Gastroesophageal sphincter (tissue), 3 donors: ENCODE measurements around the gene BAIAP2.

ENCODE experiments used
- EP300 ChIP-seq: sonication (generic); formaldehyde crosslinking; IDR thresholded peaks from one replicate; pipeline ENCODE4 v1.6.1; 2017; ENCODE audit warnings: antibody characterized with exemption, mild to moderate bottlenecking
- POLR2A ChIP-seq, 2 donors: fragments of 450-650 bp; IDR thresholded peaks; one replicate each; pipeline ENCODE4 v1.6.1; 2017; ENCODE audit warnings: antibody characterized with exemption in 2 of 2, mild to moderate bottlenecking in 2 of 2, moderate library complexity in 1 of 2
- TF ChIP-seq, protein P1 (sequence below), 4 experiments: fragments of 200-600 bp in 2 of 4; fragments of 450-650 bp in 2 of 4; sonication (generic) in 1 of 4; IDR thresholded peaks; one replicate each; pipeline ENCODE4 v1.5.1; 2017 to 2019; ENCODE audit warnings: antibody characterized with exemption in 4 of 4, mild to moderate bottlenecking in 2 of 4, moderate library complexity in 2 of 4

DNA sequence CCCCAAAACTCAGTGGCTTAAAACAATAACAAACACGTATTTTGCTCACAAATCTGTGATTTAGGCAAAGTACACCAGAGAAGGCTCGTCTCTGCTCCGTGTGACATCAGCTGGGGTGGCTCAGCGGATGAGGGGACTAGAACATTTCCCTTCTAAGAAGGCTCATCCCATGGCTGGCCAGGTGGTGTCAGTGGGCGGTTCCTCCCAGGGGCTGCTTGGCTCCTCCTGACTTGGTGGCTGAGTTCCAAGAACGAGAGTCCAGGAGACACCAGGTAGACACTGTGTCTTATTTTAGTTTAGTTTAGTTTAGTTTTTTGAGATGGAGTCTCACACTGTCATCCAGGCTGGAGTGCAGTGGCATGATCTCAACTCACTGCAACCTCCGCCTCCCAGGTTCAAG lies 48.9 kb upstream of the BAIAP2 start:
- TF ChIP-seq, protein P1, sequence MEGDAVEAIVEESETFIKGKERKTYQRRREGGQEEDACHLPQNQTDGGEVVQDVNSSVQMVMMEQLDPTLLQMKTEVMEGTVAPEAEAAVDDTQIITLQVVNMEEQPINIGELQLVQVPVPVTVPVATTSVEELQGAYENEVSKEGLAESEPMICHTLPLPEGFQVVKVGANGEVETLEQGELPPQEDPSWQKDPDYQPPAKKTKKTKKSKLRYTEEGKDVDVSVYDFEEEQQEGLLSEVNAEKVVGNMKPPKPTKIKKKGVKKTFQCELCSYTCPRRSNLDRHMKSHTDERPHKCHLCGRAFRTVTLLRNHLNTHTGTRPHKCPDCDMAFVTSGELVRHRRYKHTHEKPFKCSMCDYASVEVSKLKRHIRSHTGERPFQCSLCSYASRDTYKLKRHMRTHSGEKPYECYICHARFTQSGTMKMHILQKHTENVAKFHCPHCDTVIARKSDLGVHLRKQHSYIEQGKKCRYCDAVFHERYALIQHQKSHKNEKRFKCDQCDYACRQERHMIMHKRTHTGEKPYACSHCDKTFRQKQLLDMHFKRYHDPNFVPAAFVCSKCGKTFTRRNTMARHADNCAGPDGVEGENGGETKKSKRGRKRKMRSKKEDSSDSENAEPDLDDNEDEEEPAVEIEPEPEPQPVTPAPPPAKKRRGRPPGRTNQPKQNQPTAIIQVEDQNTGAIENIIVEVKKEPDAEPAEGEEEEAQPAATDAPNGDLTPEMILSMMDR (IDR thresholded peaks at IDR 0.05) = no peak
- no peak for TF ChIP-seq POLR2A (IDR thresholded peaks at IDR 0.05)
- TF ChIP-seq EP300 = no peak
